Measurements from ENCODE around the gene POLR3E. TPM values are rescaled to one million over a fixed set of nuclear protein-coding genes. Genes with fewer than 3 reads are reported as not detected.

POLR3E gene
- total and polyA plus RNA-seq, 2 donors (not counting 3 experiments of a cell fraction or from before 2014, with no cell fraction given): 48.3 to 62.2 TPM

DNA sequence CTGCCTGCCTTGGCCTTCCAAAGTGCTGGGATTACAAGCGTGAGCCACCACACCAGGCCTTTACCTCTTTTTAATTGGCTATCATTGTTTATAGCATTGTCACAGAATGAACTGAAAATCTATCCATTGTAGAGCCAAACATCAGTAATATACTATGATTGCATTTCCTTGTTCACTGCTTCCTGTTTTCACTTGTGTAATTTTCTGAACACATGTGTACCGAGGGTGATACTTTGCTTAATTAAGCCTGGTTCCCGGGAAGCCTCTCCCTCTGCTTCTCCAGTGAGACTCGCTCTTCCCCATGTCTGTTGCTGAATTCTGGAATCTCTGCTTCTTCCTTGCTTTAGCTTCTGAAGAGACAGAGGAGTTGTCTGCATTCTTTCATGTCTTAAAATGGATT lies 33.1 kb downstream of the POLR3E start:
- BruUV-seq (replicated peaks): no TSS peak
- H3K9me1 ChIP-seq (replicated peaks; ENCODE audit: control insufficient read depth, extremely low read depth, insufficient read depth, low read length): no peaks in the 10 kb centered on the region
- dilution Hi-C loops (cut with MboI; ENCODE audit: extremely low pct_ligation_motif_present, low sequenced_read_pairs): no loop called here
- no peak overlapping the region for H3K4me3 ChIP-seq (replicated peaks in 1 of 3; ENCODE audit: insufficient read depth in 1 of 3, low read depth in 1 of 3, low read length in 3 of 3)
- H3K27me3 ChIP-seq (ENCODE audit: control insufficient read depth in 2 of 2, insufficient read depth in 2 of 2, low read length in 2 of 2): no peaks in the 10 kb centered on the region
- DNase-seq (ENCODE audit: low read depth, low spot score): no peak
- H4K20me1 ChIP-seq (replicated peaks; ENCODE audit: control insufficient read depth, extremely low read depth, insufficient read depth, low read length): no peaks in the 10 kb centered on the region
- CTCF ChIA-PET: interaction anchor here (1.7 to 1.9 kb wide), 2 partner anchors 9 to 11 kb away, joined by 10 to 15 read pairs; no protein-coding TSS in a partner anchor
- intact Hi-C loops (cut with micrococcal nuclease): no loop called here
- no peaks in the 10 kb centered on the region for H3K79me2 ChIP-seq (ENCODE audit: control insufficient read depth, insufficient read depth, low read length)
- no peaks in the 10 kb centered on the region for H3K4me1 ChIP-seq (ENCODE audit: control insufficient read depth, extremely low read depth, insufficient read depth, low read length)
- no peak for FAIRE-seq
- POLR2A ChIA-PET: no interaction called here
- H3K4me2 ChIP-seq (ENCODE audit: insufficient read depth, low read length): no peak overlapping the region
- TF ChIP-seq EZH2 (IDR thresholded peaks at IDR 0.05; ENCODE audit: borderline replicate concordance, low read depth, low read length, severe bottlenecking) (no peak), MYC (IDR thresholded peaks at IDR 0.05; ENCODE audit: low read depth, low read length) (no peak), FOS (IDR thresholded peaks at IDR 0.05; ENCODE audit: borderline replicate concordance, insufficient read depth, low read length) (no peak), POLR2A (IDR thresholded peaks at IDR 0.05; ENCODE audit: low read depth, low read length) (no peak), JUN (IDR thresholded peaks at IDR 0.05; ENCODE audit: borderline replicate concordance, insufficient read depth, insufficient read length, low read depth) (no peak), GATA2 (IDR thresholded peaks at IDR 0.05; ENCODE audit: insufficient read depth, insufficient read length, low read depth, low read length) (no peak), POLR2AphosphoS5 (IDR thresholded peaks at IDR 0.05; ENCODE audit: insufficient read depth, low read depth, low read length) (no peak)
- TF ChIP-seq, protein P1, sequence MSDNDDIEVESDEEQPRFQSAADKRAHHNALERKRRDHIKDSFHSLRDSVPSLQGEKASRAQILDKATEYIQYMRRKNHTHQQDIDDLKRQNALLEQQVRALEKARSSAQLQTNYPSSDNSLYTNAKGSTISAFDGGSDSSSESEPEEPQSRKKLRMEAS (IDR thresholded peaks at IDR 0.05; ENCODE audit: insufficient read depth, insufficient read length): no peak
- TF ChIP-seq, protein P2, sequence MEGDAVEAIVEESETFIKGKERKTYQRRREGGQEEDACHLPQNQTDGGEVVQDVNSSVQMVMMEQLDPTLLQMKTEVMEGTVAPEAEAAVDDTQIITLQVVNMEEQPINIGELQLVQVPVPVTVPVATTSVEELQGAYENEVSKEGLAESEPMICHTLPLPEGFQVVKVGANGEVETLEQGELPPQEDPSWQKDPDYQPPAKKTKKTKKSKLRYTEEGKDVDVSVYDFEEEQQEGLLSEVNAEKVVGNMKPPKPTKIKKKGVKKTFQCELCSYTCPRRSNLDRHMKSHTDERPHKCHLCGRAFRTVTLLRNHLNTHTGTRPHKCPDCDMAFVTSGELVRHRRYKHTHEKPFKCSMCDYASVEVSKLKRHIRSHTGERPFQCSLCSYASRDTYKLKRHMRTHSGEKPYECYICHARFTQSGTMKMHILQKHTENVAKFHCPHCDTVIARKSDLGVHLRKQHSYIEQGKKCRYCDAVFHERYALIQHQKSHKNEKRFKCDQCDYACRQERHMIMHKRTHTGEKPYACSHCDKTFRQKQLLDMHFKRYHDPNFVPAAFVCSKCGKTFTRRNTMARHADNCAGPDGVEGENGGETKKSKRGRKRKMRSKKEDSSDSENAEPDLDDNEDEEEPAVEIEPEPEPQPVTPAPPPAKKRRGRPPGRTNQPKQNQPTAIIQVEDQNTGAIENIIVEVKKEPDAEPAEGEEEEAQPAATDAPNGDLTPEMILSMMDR (IDR thresholded peaks at IDR 0.05; ENCODE audit: extremely low read depth in 1 of 2, insufficient read depth in 1 of 2, low read depth in 1 of 2, low read length in 2 of 2): no peak
- H3K27ac ChIP-seq (ENCODE audit: insufficient read depth, low read depth, low read length): no peak overlapping the region
- H3K9ac ChIP-seq (replicated peaks; ENCODE audit: extremely low read depth, insufficient read depth, low read length): no peak overlapping the region
- H3K36me3 ChIP-seq (ENCODE audit: control insufficient read depth in 2 of 2, extremely low read depth in 1 of 2, insufficient read depth in 2 of 2, low read length in 2 of 2): peaks cover 17 to 36% of the 10 kb centered on the region in 2 experiments
- H2AFZ ChIP-seq (ENCODE audit: low read depth, low read length): no peak overlapping the region
- H3K9me3 ChIP-seq (replicated peaks; ENCODE audit: control insufficient read depth, insufficient read depth, low read length): no peaks in the 10 kb centered on the region
